Activated naive CD8-positive, alpha-beta T cell treated with anti-CD3 and anti-CD28 coated beads, Interleukin-2, amount 10 ng/mL, durations not matched to agents 7 days and 5 days (primary cell): ENCODE results near the gene POU2AF1. TPM values are rescaled to one million over a fixed set of nuclear protein-coding genes. Genes with fewer than 3 reads are reported as not detected.

ENCODE experiments used
- ATAC-seq: fragments of 150-1000 bp; cut with Tn5 transposase; one replicate; pipeline ENCODE4 v1.10.0; 2021; ENCODE audit warnings: low read depth, moderate library complexity
- POLR2A ChIA-PET: fragments of 350-600 bp; sonication (Branson Sonifier 250); formaldehyde crosslinking; loops from one replicate; lab custom pipeline; 2021; ENCODE audit warnings: antibody characterized with exemption; lab: Charles Lee
- DNase-seq: peaks from one replicate; pipeline ENCODE4 v3.0.0; 2021
- H3K27ac Mint-ChIP-seq: one replicate; pipeline ENCODE4 v1.8.0; 2022; ENCODE audit warnings: mild to moderate bottlenecking, mixed read lengths
- H3K27me3 Mint-ChIP-seq: one replicate; pipeline ENCODE4 v1.8.0; 2022; ENCODE audit warnings: mild to moderate bottlenecking, moderate library complexity, mixed read lengths
- H3K36me3 Mint-ChIP-seq: one replicate; pipeline ENCODE4 v1.8.0; 2021; ENCODE audit warnings: mild to moderate bottlenecking, mixed read lengths
- H3K4me1 Mint-ChIP-seq: one replicate; pipeline ENCODE4 v1.8.0; 2021; ENCODE audit warnings: mixed read lengths
- H3K4me3 Mint-ChIP-seq: one replicate; pipeline ENCODE4 v1.8.0; 2022; ENCODE audit warnings: mild to moderate bottlenecking, moderate library complexity, mixed read lengths
- H3K9me3 Mint-ChIP-seq: one replicate; pipeline ENCODE4 v1.8.0; 2021; ENCODE audit warnings: mixed read lengths
- total RNA-seq, 2 experiments: library from RNA; stranded (reverse); gene quantifications; one replicate each; pipeline ENCODE4 v1.2.3, GENCODE V29; 2021

POU2AF1 gene
- total RNA-seq, 2 experiments from 2014 or later: 1.9 to 2.1 TPM

- Mint-ChIP-seq H3K27ac (no peak overlapping the region), H3K36me3 (peaks cover 2% of the 10 kb centered on the region), H3K9me3 (no peaks in the 10 kb centered on the region), H3K4me3 (no peak overlapping the region), H3K27me3 (peaks cover 8% of the 10 kb centered on the region), H3K4me1 (peaks cover 2% of the 10 kb centered on the region)
- POLR2A ChIA-PET: no interaction called here
- no peak for DNase-seq
- ATAC-seq: no peak
Measured at GRCh38 chr11:111352231-111352746, 26.8 kb downstream of the POU2AF1 start.

- Mint-ChIP-seq H3K4me1 (peaks cover 2% of the 10 kb centered on the region), H3K27me3 (peaks cover 8% of the 10 kb centered on the region), H3K4me3 (no peak overlapping the region), H3K27ac (no peak overlapping the region), H3K36me3 (peaks cover 2% of the 10 kb centered on the region), H3K9me3 (no peaks in the 10 kb centered on the region)
- no peak for ATAC-seq
- POLR2A ChIA-PET: no interaction called here
- DNase-seq: no peak
Measured at GRCh38 chr11:111351374-111352055, 27.6 kb downstream of the POU2AF1 start.

GRCh38 chr11:111350811-111351210, 28.3 kb downstream of the POU2AF1 start:
- POLR2A ChIA-PET: no interaction called here
- Mint-ChIP-seq H3K4me1 (peaks cover 2% of the 10 kb centered on the region), H3K27me3 (peaks cover 8% of the 10 kb centered on the region), H3K27ac (no peak overlapping the region), H3K36me3 (peaks cover 2% of the 10 kb centered on the region), H3K4me3 (no peak overlapping the region), H3K9me3 (no peaks in the 10 kb centered on the region)
- no peak for DNase-seq
- no peak for ATAC-seq

- peaks cover 1% of the 10 kb centered on the region for H3K36me3 Mint-ChIP-seq
- POLR2A ChIA-PET: no interaction called here
- ATAC-seq: no peak
Measured at GRCh38 chr11:111349191-111349695, 29.8 kb downstream of the POU2AF1 start.

DNA sequence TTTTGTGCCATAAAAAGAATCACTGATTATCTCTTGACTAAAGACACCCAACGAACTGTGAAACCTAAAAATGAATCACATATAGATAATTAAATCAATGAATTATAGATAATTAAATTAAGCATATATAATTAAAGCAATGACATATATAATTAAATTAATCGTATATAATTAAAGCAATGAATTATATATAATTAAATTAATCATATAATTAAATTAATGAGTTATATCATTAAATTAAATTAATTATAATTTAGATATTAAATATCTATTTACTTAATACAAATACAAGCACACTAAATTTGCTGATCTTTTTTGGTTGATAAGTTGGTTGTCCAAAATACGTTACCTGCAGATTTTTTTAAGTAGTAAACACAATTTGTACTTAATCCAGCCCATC, 30.9 kb downstream of the POU2AF1 start:
- Mint-ChIP-seq H3K27ac (no peak overlapping the region), H3K4me3 (no peak overlapping the region), H3K9me3 (no peaks in the 10 kb centered on the region), H3K27me3 (peaks cover 8% of the 10 kb centered on the region), H3K4me1 (no peaks in the 10 kb centered on the region), H3K36me3 (peaks cover 1% of the 10 kb centered on the region)
- ATAC-seq: no peak
- POLR2A ChIA-PET: no interaction called here
- no peak for DNase-seq

More at GRCh38 chr11:111349191-111349695, 29.8 kb downstream of the POU2AF1 start:
- peaks cover 8% of the 10 kb centered on the region for H3K27me3 Mint-ChIP-seq
- DNase-seq: no peak
- H3K4me3 Mint-ChIP-seq: no peak overlapping the region
- H3K27ac Mint-ChIP-seq: no peak overlapping the region
- peaks cover 2% of the 10 kb centered on the region for H3K4me1 Mint-ChIP-seq
- no peaks in the 10 kb centered on the region for H3K9me3 Mint-ChIP-seq

DNA sequence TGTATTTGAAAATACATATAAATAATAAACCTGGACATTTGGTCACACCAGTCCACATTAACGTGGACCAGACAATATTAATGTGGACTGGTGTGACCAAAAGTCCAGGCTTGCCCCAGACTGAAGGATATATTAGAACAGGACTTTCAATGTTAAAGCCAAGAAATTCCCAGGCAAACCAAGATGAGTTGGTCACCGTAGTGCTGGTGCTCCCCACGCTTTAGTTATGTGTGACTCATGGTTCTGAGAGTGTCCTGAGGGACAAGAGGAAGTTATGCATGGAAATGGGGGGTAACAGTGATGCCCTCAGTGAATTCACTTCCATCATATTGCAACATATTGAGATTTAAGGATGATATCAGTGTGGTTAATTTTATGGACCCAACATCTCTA, 31.4 kb downstream of the POU2AF1 start:
- ATAC-seq (no peak), DNase-seq (no peak)
- H3K27ac Mint-ChIP-seq: no peak overlapping the region
- peaks cover 8% of the 10 kb centered on the region for H3K27me3 Mint-ChIP-seq
- H3K4me3 Mint-ChIP-seq: no peak overlapping the region
- POLR2A ChIA-PET: no interaction called here
- H3K9me3 Mint-ChIP-seq: no peaks in the 10 kb centered on the region
- H3K4me1 Mint-ChIP-seq: no peaks in the 10 kb centered on the region
- H3K36me3 Mint-ChIP-seq: peaks cover under 1% of the 10 kb centered on the region

- POLR2A ChIA-PET: no interaction called here
- ATAC-seq: no peak
- Mint-ChIP-seq H3K9me3 (no peaks in the 10 kb centered on the region), H3K4me3 (no peak overlapping the region), H3K4me1 (no peaks in the 10 kb centered on the region), H3K27me3 (peaks cover 8% of the 10 kb centered on the region), H3K27ac (no peak overlapping the region), H3K36me3 (no peaks in the 10 kb centered on the region)
- DNase-seq: no peak
Measured at GRCh38 chr11:111347002-111347722, 31.9 kb downstream of the POU2AF1 start.

GRCh38 chr11:111344032-111344431, 35.0 kb downstream of the POU2AF1 start:
- Mint-ChIP-seq H3K27ac (no peak overlapping the region), H3K27me3 (peaks cover 11% of the 10 kb centered on the region), H3K4me1 (no peaks in the 10 kb centered on the region), H3K9me3 (peaks cover 6% of the 10 kb centered on the region), H3K4me3 (no peak overlapping the region), H3K36me3 (peaks cover 4% of the 10 kb centered on the region)
- POLR2A ChIA-PET: no interaction called here
- no peak for ATAC-seq
- no peak for DNase-seq

DNA sequence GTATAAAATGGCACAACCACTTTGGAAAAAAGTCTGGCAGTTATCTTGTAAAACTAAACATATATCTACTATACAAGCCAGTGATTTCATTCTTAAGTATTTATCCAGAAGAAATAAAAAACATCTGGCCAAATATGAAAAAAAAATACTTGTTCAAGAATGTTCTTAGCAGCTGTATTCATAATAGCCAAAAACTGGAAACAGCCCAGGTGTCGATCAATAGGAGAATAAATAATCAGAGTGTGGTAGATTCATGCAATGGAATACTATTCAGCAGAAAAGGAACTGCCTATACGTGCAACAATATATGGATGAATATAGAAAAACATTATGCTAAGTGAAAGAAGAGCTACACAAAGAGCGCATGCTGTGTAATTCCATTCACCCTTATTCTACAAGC, 36.7 kb downstream of the POU2AF1 start:
- Mint-ChIP-seq H3K4me1 (no peaks in the 10 kb centered on the region), H3K9me3 (peaks cover 6% of the 10 kb centered on the region), H3K27me3 (peaks cover 12% of the 10 kb centered on the region), H3K36me3 (peaks cover 4% of the 10 kb centered on the region), H3K27ac (no peak overlapping the region), H3K4me3 (no peak overlapping the region)
- no peak for ATAC-seq
- POLR2A ChIA-PET: no interaction called here
- DNase-seq: no peak

DNA sequence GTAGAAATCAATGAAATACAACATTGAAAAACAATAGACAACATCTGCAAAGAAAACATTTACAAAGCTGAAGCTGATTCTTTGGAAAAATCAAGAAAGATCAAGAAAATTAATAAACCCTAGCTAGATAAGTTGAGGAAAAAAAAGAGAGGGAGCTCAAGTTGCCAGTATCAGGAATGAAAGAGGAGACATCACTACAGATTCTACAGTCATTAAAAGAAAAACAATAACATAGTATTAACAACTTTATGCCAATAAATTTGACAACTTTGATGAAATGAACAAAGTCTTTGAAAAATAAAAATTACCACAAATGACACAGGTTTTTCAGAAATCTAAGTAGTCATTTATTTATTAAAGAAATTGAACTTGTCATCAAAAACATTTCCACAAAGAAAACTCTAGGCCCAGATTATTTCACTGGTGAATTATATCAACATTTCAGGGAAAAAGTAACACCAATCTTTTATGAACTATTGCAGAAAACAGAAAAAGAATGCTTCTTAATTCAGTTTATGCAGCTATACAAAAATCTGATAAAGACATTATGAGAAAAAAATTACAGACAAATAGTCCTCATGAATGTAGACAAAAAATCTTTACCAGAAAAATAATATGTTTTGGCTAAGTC, 39.2 kb downstream of the POU2AF1 start:
- no peak overlapping the region for H3K27ac Mint-ChIP-seq
- peaks cover 13% of the 10 kb centered on the region for H3K27me3 Mint-ChIP-seq
- peaks cover 4% of the 10 kb centered on the region for H3K36me3 Mint-ChIP-seq
- POLR2A ChIA-PET: no interaction called here
- DNase-seq: no peak
- no peaks in the 10 kb centered on the region for H3K4me1 Mint-ChIP-seq
- ATAC-seq: no peak
- H3K9me3 Mint-ChIP-seq: peaks cover 6% of the 10 kb centered on the region
- no peak overlapping the region for H3K4me3 Mint-ChIP-seq

GRCh38 chr11:111336582-111337256, 42.4 kb downstream of the POU2AF1 start:
- no peak overlapping the region for H3K4me3 Mint-ChIP-seq
- DNase-seq: no peak
- ATAC-seq: no peak
- H3K27me3 Mint-ChIP-seq: peaks cover 17% of the 10 kb centered on the region
- H3K4me1 Mint-ChIP-seq: no peaks in the 10 kb centered on the region
- H3K27ac Mint-ChIP-seq: no peak overlapping the region
- peaks cover 4% of the 10 kb centered on the region for H3K36me3 Mint-ChIP-seq
- H3K9me3 Mint-ChIP-seq: peaks cover 6% of the 10 kb centered on the region
- POLR2A ChIA-PET: no interaction called here

- H3K27me3 Mint-ChIP-seq: peaks cover 17% of the 10 kb centered on the region
- POLR2A ChIA-PET: no interaction called here
- H3K9me3 Mint-ChIP-seq: peaks cover 6% of the 10 kb centered on the region
- no peaks in the 10 kb centered on the region for H3K4me1 Mint-ChIP-seq
- ATAC-seq: no peak
- no peak overlapping the region for H3K4me3 Mint-ChIP-seq
- no peak overlapping the region for H3K27ac Mint-ChIP-seq
- no peak for DNase-seq
- H3K36me3 Mint-ChIP-seq: peaks cover 4% of the 10 kb centered on the region
Measured at GRCh38 chr11:111336062-111336461, 43.0 kb downstream of the POU2AF1 start.

- peaks cover 17% of the 10 kb centered on the region for H3K27me3 Mint-ChIP-seq
Measured at GRCh38 chr11:111335549-111335948, 43.5 kb downstream of the POU2AF1 start.

More at GRCh38 chr11:111335549-111335948, 43.5 kb downstream of the POU2AF1 start:
- H3K4me1 Mint-ChIP-seq: no peaks in the 10 kb centered on the region
- H3K9me3 Mint-ChIP-seq: peaks cover 6% of the 10 kb centered on the region
- POLR2A ChIA-PET: no interaction called here
- peaks cover 4% of the 10 kb centered on the region for H3K36me3 Mint-ChIP-seq
- no peak for DNase-seq
- H3K27ac Mint-ChIP-seq: no peak overlapping the region
- H3K4me3 Mint-ChIP-seq: no peak overlapping the region
- no peak for ATAC-seq
